Lower leg skin (tissue), 4 donors: ENCODE results near the gene SRMS. TPM values are rescaled to one million over a fixed set of nuclear protein-coding genes. Genes with fewer than 3 reads are reported as not detected.

ENCODE experiments used
- DNase-seq, 2 donors: peaks; one replicate each; pipeline ENCODE4 v3.0.0-alpha.2; 2019; ENCODE audit warnings: low spot score in 2 of 2
- H3K4me3 ChIP-seq: fragments of 200-600 bp; sonication (generic); 2 replicates; pipeline ENCODE4 v1.5.1; 2017; ENCODE audit warnings: mild to moderate bottlenecking, low read depth; ENCODE audit not compliant: poor library complexity, severe bottlenecking
- CTCF ChIP-seq, 3 donors: fragments of 450-650 bp; IDR thresholded peaks; one replicate each; pipeline ENCODE4 v1.5.1; 2016; ENCODE audit warnings: antibody characterized with exemption in 3 of 3, mild to moderate bottlenecking in 3 of 3, moderate library complexity in 2 of 3
- POLR2A ChIP-seq, 2 donors: fragments of 450-650 bp; IDR thresholded peaks; one replicate each; pipeline ENCODE4 v1.6.1; 2016 to 2017; ENCODE audit warnings: antibody characterized with exemption in 2 of 2, mild to moderate bottlenecking in 1 of 2, moderate library complexity in 1 of 2
- WGBS, 2 donors: methylation state at CpG; one replicate each; pipeline ENCODE4 v1.1.5; 2018; 5-methylcytosine and 5-hydroxymethylcytosine counted together
- intact Hi-C: fragments of 100-400 bp; cut with DNase I; formaldehyde crosslinking; loops from one replicate; pipeline ENCODE4 v1.15.0; 2023; ENCODE audit warnings: low total_unique reads
- total RNA-seq, 4 donors: library from RNA; depleted of rRNA; stranded (reverse); fragments of >200 nt; gene quantifications; one replicate each; pipeline ENCODE4 v1.1.0, GENCODE V29; 2016

The SRMS gene
- total RNA-seq, 4 donors from 2014 or later: 0.16 to 0.59 (median 0.37) TPM; not detected in 1

- no peak overlapping the region for H3K4me3 ChIP-seq
- WGBS, 2 donors: 50 to 64% methylated on average over 17 to 28 of the region's 36 CpGs
Observed at GRCh38 chr20:63542031-63542559, 5.5 kb downstream of the SRMS start.

DNA sequence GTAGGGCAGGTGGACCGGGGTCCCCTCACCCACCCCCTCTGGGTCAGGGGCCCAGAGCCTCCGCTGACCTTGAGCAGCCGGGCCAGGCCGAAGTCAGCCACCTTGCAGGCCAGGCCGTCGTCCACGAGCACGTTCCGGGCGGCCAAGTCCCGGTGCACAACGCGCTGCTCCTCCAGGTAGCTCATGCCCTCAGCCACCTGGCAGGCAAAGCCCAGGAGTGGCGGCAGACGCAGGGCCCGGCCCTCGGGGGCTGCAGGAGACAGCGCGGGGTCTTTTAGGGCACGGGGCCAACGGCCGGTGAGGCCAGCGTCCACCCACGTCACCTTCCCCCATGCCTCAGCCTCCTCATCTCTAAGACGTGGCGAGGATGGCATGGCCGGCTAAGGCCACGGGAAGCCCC, 6.2 kb downstream of the SRMS start:
- intact Hi-C loops: loop anchor here (5.0 kb wide), 1 partner anchor 431 kb away; no protein-coding TSS in a partner anchor
- H3K4me3 ChIP-seq: no peak overlapping the region
- no peak for DNase-seq
- WGBS, 2 donors: 89 to 91% methylated on average over 22 to 25 of the region's 28 CpGs
- no peak for TF ChIP-seq POLR2A (IDR thresholded peaks at IDR 0.05)
- no peak for TF ChIP-seq CTCF (IDR thresholded peaks at IDR 0.05)

More at GRCh38 chr20:63542031-63542559, 5.5 kb downstream of the SRMS start:
- intact Hi-C loops: loop anchor here (5.0 kb wide), 1 partner anchor 430 kb away; no protein-coding TSS in a partner anchor
- TF ChIP-seq CTCF (IDR thresholded peaks at IDR 0.05) (no peak), POLR2A (IDR thresholded peaks at IDR 0.05) (no peak)
- no peak for DNase-seq

DNA sequence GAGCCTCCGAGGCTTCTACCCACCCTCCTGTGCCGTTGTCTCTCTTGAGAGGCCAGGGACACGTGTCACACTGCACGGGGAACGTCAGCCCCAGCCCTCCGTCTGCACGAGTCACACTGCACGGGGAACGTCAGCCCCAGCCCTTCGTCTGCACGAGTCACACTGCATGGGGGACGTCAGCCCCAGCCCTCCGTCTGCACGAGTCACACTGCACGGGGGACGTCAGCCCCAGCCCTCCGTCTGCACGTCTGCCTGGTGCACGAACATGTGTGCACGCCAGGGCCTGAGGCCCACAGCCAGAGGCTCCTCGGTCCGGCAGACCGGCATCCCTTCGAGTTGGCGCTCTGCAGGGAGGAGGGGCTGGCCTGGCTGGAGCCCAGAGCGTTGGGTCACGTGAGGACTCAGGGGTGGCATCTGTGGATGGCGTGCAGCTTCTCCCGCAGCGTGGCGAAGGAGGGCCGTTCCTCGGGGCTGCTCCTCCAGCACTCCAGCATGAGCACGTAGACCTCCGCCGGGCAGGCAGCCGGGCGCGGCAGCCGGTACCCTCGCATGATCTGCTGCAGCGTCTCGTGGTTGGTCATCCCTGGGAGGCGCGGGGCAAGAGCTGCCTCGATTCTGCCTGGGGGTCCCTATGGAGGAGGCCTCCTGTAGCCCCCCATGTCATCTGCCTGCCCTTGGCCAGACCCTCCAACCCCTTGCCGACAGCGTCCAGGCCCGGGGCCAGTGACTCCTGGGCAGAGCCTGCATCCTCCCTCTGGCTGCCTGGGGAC, 6.9 kb downstream of the SRMS start:
- no peak for TF ChIP-seq CTCF (IDR thresholded peaks at IDR 0.05)
- intact Hi-C loops: loop anchor here (5.0 kb wide), 1 partner anchor 432 kb away; no protein-coding TSS in a partner anchor
- 25 to 49% methylated on average over 26 to 47 of the region's 49 CpGs for WGBS, 2 donors
- no peak overlapping the region for H3K4me3 ChIP-seq
- DNase-seq: no peak

GRCh38 chr20:63539441-63540370, 7.8 kb downstream of the SRMS start:
- no peak overlapping the region for H3K4me3 ChIP-seq
- intact Hi-C loops: loop anchor here (5.0 kb wide), 1 partner anchor 433 kb away; no protein-coding TSS in a partner anchor
- TF ChIP-seq CTCF (IDR thresholded peaks at IDR 0.05) (no peak), POLR2A (IDR thresholded peaks at IDR 0.05) (no peak)
- no peak for DNase-seq
- WGBS, 2 donors: 83 to 88% methylated on average over 27 to 29 of the region's 29 CpGs

DNA sequence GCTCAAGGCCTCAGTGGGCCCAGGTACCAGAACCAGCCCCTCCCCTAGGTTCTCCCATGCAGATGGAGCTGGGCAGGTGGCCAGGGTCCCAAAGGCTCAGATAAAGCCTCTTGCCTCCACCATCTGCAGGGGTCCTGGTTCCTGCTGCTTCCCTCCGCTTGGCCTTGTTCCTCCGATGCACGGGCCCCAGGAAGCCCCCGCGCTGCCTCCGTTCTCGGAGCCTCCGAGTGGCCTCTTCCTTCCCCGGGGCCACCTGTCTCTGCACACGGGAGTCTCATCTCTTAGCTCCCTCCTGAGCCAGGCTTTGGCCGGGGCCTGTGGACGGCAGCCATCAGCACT, 8.5 kb downstream of the SRMS start:
- WGBS, 2 donors: 55 to 60% methylated on average over 10 to 11 of the region's 12 CpGs
- TF ChIP-seq CTCF (IDR thresholded peaks at IDR 0.05) (no peak), POLR2A (IDR thresholded peaks at IDR 0.05) (no peak)
- intact Hi-C loops: no loop called here
- no peak for DNase-seq
- no peak overlapping the region for H3K4me3 ChIP-seq
